ENCODE results near the gene B3GALT4. TPM values are rescaled to one million over a fixed set of nuclear protein-coding genes. Genes with fewer than 3 reads are reported as not detected.
A peak's percentile ranks its signal among the peaks of the same experiment; 100 is the strongest.

Gene B3GALT4
- total RNA-seq, 3 donors from 2014 or later (not counting 1 experiment from before 2014, with no cell fraction given): 22.7 to 24.1 (median 23.1) TPM

DNA sequence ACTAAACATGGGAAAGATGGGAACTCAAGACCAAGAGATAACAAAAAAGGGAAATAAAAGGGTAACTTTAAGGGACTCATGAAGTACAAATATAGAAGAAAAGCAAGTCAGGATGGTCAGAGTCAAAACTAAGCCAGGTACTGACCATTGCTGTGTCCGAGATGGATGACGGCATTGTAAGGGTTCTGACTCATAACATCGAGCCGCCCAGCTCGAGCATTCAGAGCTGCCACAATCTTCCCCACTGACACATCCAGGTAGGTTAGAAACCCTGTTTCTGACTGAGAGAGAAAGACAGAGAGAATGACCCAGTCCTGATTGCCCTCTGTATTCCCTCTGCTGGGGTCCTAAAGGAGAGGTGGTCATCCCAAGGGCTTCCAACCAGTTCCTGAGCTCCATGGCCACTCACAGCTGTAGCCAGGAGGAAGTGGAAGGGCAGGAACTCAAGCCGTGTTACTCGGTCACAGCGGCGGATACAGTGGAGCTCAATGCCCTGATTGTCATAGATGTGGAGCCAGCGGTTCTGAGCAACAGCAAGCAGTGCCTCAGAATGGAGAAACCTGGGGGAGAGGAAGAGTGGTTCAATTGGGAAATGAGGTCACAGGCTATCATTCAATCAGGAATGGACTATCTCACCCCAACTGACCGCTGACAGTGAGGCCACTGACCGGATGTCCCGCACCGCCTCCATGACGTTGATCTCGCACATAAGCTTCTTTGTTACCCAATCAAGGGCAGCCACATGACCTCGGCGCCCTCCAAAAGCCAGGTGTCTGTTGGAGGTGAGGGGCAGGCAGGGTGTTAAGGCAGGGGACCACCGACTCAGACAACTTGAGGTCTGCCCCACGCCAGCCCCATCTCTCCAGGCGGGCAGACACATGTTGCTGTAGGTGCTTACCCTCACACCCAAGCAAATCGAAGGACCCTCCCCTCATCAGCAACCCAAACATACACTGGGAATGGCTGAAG is 10.3 kb downstream of the B3GALT4 start:
- Histone ChIP-seq H3K9me3 (ENCODE audit: control insufficient read depth, insufficient read depth, low read length) (no peaks in the 10 kb centered on the region), H3K4me1 (ENCODE audit: control insufficient read depth, insufficient read depth, low read length) (peaks cover 23% of the 10 kb centered on the region), H3K4me3 (ENCODE audit: low read length) (no peak overlapping the region), H3K36me3 (ENCODE audit: control insufficient read depth, insufficient read depth, low read length) (peaks cover 44% of the 10 kb centered on the region), H3K27me3 (ENCODE audit: control insufficient read depth, insufficient read depth, low read length) (no peaks in the 10 kb centered on the region), H3K27ac (ENCODE audit: low read length) (no peak overlapping the region)
- Mint-ChIP-seq H3K27ac (peak overlapping the region in 1 of 2 donors; percentile 21), H3K4me3 (peak overlapping the region; percentile 51), H3K27me3 (ENCODE audit: low read depth in 2 of 2) (no peaks in the 10 kb centered on the region), H3K9me3 (no peaks in the 10 kb centered on the region), H3K36me3 (peaks cover 8% of the 10 kb centered on the region), H3K4me1 (peaks cover 39 to 48% of the 10 kb centered on the region in 2 donors)
- ATAC-seq (no peak), DNase-seq (no peak)
- 95% methylated on average over 22 of the region's 22 CpGs for WGBS (ENCODE audit: insufficient coverage)
- TF ChIP-seq, protein P1, sequence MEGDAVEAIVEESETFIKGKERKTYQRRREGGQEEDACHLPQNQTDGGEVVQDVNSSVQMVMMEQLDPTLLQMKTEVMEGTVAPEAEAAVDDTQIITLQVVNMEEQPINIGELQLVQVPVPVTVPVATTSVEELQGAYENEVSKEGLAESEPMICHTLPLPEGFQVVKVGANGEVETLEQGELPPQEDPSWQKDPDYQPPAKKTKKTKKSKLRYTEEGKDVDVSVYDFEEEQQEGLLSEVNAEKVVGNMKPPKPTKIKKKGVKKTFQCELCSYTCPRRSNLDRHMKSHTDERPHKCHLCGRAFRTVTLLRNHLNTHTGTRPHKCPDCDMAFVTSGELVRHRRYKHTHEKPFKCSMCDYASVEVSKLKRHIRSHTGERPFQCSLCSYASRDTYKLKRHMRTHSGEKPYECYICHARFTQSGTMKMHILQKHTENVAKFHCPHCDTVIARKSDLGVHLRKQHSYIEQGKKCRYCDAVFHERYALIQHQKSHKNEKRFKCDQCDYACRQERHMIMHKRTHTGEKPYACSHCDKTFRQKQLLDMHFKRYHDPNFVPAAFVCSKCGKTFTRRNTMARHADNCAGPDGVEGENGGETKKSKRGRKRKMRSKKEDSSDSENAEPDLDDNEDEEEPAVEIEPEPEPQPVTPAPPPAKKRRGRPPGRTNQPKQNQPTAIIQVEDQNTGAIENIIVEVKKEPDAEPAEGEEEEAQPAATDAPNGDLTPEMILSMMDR (IDR thresholded peaks at IDR 0.05): no peak
- intact Hi-C loops (cut with micrococcal nuclease): no loop called here

DNA sequence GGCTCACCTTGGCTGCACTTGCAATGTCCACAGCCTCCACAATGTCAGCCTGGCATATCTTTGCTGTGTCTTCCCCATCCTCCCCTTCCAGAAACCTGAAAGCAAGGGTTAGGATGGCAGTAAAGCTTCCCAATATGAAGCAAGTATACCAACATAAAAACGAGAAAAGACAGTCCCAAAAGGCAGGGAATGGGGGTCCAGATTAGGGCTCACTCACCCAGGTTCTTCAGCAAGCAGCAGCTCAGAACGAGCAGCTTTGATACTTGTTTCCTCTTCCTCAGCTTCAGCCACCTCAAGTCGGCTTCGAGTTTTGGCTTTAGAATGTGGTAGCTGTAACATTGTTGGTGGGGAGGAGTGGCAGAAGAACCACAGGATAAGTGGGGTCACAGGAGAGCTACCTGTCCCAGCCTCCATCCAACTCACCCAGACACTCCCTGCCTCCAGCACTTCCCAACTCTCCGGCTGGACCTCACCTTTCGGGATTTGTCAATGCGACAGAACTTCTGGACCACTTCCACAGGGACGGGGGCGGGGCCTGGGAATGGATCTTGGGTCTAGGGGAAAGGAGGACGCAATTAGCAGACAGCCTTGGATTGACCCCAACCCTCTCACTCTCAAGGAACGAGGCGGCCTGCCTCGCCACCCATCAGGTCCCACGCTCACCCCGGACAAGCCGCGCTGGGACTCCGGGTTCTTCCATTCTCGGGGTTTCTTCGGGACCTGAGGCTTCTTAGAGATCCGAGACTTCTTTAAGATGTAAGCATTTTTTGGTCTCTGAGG is 11.4 kb downstream of the B3GALT4 start:
- no peaks in the 10 kb centered on the region for H3K27me3 ChIP-seq (ENCODE audit: control insufficient read depth, insufficient read depth, low read length)
- WGBS (ENCODE audit: insufficient coverage): 11% methylated on average over 19 of the region's 21 CpGs
- H3K4me3 ChIP-seq (ENCODE audit: low read length): peak overlapping the region; percentile 81
- H3K9me3 ChIP-seq (ENCODE audit: control insufficient read depth, insufficient read depth, low read length): no peaks in the 10 kb centered on the region
- Mint-ChIP-seq H3K4me1 (peaks cover 39 to 48% of the 10 kb centered on the region in 2 donors), H3K36me3 (peaks cover 8% of the 10 kb centered on the region), H3K9me3 (no peaks in the 10 kb centered on the region), H3K4me3 (peak overlapping the region; percentile 99), H3K27me3 (ENCODE audit: low read depth in 2 of 2) (no peaks in the 10 kb centered on the region), H3K27ac (peak overlapping the region; percentile 92 to 94)
- peak overlapping the region; percentile 0 for H3K27ac ChIP-seq (ENCODE audit: low read length)
- DNase-seq (no peak), ATAC-seq (no peak)
- intact Hi-C loops (cut with micrococcal nuclease): no loop called here
- TF ChIP-seq, protein P1 (IDR thresholded peaks at IDR 0.05): no peak
- H3K4me1 ChIP-seq (ENCODE audit: control insufficient read depth, insufficient read depth, low read length): peaks cover 23% of the 10 kb centered on the region
- peaks cover 48% of the 10 kb centered on the region for H3K36me3 ChIP-seq (ENCODE audit: control insufficient read depth, insufficient read depth, low read length)

DNA sequence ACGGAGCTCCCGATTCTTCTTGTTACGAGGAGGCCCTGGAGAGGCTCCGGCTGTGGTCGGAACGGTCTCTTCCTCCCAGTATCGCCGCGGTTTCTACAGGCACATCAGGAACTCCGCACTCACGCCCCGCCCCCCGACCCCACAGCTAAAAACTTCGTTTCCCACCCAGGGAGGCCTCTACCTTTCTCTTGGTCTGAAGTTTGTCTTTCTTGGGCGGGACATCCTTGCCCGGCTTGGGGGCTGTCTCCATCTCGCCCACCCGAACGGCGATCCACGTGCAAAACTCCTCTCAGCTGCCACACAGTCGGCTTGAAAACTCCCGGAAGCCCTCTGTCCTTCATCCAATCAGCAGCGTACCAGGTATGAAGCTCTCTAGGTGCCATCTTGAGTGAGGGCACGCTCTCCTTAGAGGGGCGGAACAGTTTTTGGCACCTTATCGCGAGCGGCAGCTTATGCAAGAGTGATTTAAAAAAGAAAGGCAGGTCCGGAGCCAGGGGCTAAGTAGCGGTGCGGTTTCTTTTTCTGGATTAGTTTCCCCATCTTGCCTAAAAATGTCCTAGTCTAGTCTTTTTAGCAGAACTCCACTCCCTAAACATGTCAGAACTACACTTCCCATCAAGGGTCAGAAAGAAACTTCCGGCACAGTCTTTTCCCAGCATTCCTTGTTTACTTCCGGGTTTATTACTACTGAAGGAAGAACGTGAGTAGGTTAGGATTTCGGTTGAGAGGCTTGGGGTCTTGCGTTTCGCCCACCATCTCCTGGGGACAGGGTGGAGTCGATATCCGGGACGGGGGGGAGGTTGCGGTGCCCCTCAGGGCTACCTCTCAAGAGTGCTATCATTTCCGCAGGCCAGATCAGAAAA is 12.2 kb downstream of the B3GALT4 start, which contains the start of the genes PFDN6 and WDR46:
Gene PFDN6, plus strand, starts transcription at position 681 of the 863 bp plus-strand sequence. CDS start 256 bp downstream, outside the sequence.
Gene WDR46, minus strand, starts transcription at position 319 of the 863 bp plus-strand sequence. Its CDS starts 69 bp downstream, at position 250.
- intact Hi-C loops (cut with micrococcal nuclease): loop anchor here (1.0 kb wide), 4 partner anchors 10 to 34 kb away; partner anchors contain the start of genes B3GALT4 and RPS18
- H3K4me1 Mint-ChIP-seq: peaks cover 39 to 48% of the 10 kb centered on the region in 2 donors
- WGBS (ENCODE audit: insufficient coverage): under 1% methylated on average over 43 of the region's 43 CpGs

More for the DNA sequence above, 12.2 kb downstream of the B3GALT4 start, which contains the start of the genes PFDN6 and WDR46:
- H3K9me3 Mint-ChIP-seq: no peaks in the 10 kb centered on the region
- peak within 1 kb of the TSS; percentile 92 to 94 for H3K27ac Mint-ChIP-seq
- ATAC-seq (peak; percentile 95 to 96 (median 96)), DNase-seq (peak; percentile 78 to 92)
- Histone ChIP-seq H3K9me3 (ENCODE audit: control insufficient read depth, insufficient read depth, low read length) (no peaks in the 10 kb centered on the region), H3K4me3 (ENCODE audit: low read length) (peak within 1 kb of the TSS; percentile 81), H3K36me3 (ENCODE audit: control insufficient read depth, insufficient read depth, low read length) (peaks cover 53% of the 10 kb centered on the region), H3K4me1 (ENCODE audit: control insufficient read depth, insufficient read depth, low read length) (peaks cover 23% of the 10 kb centered on the region), H3K27ac (ENCODE audit: low read length) (peak within 1 kb of the TSS; percentile 51), H3K27me3 (ENCODE audit: control insufficient read depth, insufficient read depth, low read length) (no peaks in the 10 kb centered on the region)
- TF ChIP-seq, protein P1 (IDR thresholded peaks at IDR 0.05): no peak
- peak within 1 kb of the TSS; percentile 99 for H3K4me3 Mint-ChIP-seq
- H3K36me3 Mint-ChIP-seq: peaks cover 8% of the 10 kb centered on the region
- H3K27me3 Mint-ChIP-seq (ENCODE audit: low read depth in 2 of 2): no peaks in the 10 kb centered on the region

Data from natural killer cell (primary cell).